ENCODE data around the gene GNAQ. TPM values are rescaled to one million over a fixed set of nuclear protein-coding genes. Genes with fewer than 3 reads are reported as not detected.

GNAQ gene
- total and polyA plus RNA-seq, 12 donors: 5.4 to 19.8 (median 13.2) TPM

DNA sequence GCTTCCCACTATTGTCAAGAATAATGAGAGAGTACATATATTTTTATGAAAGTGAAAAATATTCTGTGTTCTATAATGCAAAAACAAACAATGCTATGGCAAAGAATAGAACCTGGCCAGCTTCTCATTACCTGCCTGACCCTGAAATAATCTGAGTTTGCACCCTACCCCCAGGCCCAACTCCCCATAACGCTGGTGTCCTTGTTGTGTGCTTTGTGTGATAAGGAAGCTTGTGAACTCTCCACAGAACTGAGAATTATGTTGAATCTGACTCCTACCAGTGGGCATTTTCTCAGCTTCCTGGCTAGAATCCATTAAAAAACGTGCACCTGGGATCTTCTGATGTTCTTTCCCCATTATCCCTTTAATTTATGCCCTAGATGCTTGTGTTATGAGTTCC, 205.5 kb downstream of the GNAQ start:
- no peaks in the 10 kb centered on the region for H3K27me3 ChIP-seq
- no peak overlapping the region for H3K4me3 ChIP-seq
- no peak overlapping the region for H3K27ac ChIP-seq
- H3K4me1 ChIP-seq: peaks cover 2 to 56% (median 16%) of the 10 kb centered on the region in 9 donors
- intact Hi-C loops (cut with DNase I): no loop called here
- no peak for TF ChIP-seq CTCF (IDR thresholded peaks at IDR 0.05)
- 83 to 89% methylated on average over 2 of the region's 2 CpGs for WGBS, 2 donors
- ATAC-seq (no peak), DNase-seq (no peak)
- H3K36me3 ChIP-seq: no peaks in the 10 kb centered on the region
- no peaks in the 10 kb centered on the region for H3K9me3 ChIP-seq

GRCh38 chr9:77825361-77825760, 206.2 kb downstream of the GNAQ start:
- intact Hi-C loops (cut with DNase I): no loop called here
- no peak for DNase-seq
- no peak for TF ChIP-seq CTCF (IDR thresholded peaks at IDR 0.05)
- 95 to 98% methylated on average over 4 of the region's 4 CpGs for WGBS, 2 donors
- no peaks in the 10 kb centered on the region for H3K9me3 ChIP-seq
- no peak overlapping the region for H3K4me3 ChIP-seq
- no peak overlapping the region for H3K27ac ChIP-seq
- no peaks in the 10 kb centered on the region for H3K27me3 ChIP-seq
- no peak for ATAC-seq
- H3K36me3 ChIP-seq: no peaks in the 10 kb centered on the region
- peaks cover 2 to 54% (median 17%) of the 10 kb centered on the region in 9 donors for H3K4me1 ChIP-seq

DNA sequence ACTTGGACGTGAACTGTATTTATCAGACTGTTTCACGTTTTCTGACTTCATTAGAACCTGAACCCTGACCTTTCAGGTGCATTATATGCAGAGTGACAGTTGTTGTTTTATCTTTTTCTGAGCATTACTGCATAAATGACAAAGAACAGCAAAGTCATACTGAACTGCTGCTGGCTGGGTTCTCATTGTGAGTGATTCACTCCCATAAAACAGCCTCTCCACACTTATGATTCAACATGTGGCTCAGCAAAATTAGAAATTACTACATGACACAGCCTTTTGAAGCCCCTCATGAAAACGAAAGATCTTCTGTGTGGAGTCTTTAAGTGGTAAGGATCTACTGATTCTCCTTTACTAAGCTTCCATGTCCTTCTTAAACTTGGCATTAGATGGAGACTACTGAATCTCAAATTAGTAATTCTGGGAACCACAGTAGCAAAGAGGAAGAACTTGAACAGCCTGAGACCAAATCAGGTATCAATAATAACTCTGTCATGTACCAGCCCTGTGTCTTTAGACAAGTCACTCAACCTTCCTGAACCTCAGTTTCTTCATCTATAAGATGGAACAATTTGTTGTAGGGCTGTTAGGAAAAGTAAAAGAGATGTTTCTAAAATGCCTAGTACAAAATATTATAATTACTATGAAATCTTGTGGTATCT, 211.2 kb downstream of the GNAQ start:
- DNase-seq (no peak), ATAC-seq (peak in 1 of 8 donors; percentile 42)
- intact Hi-C loops (cut with DNase I): loop anchor here in 1 of 10 donors (2.0 kb wide), 1 partner anchor 24 kb away; no protein-coding TSS in a partner anchor
- TF ChIP-seq CTCF (IDR thresholded peaks at IDR 0.05): no peak
- Histone ChIP-seq H3K27ac (peak overlapping the region in 4 of 10 donors; percentile 3 to 55 (median 9)), H3K27me3 (no peaks in the 10 kb centered on the region), H3K36me3 (peaks cover 0 to 3% (median 0%) of the 10 kb centered on the region in 9 donors), H3K4me1 (peaks cover 0 to 44% (median 20%) of the 10 kb centered on the region in 9 donors), H3K4me3 (no peak overlapping the region), H3K9me3 (no peaks in the 10 kb centered on the region)
- WGBS, 2 donors: 72 to 81% methylated on average over 3 of the region's 3 CpGs

DNA sequence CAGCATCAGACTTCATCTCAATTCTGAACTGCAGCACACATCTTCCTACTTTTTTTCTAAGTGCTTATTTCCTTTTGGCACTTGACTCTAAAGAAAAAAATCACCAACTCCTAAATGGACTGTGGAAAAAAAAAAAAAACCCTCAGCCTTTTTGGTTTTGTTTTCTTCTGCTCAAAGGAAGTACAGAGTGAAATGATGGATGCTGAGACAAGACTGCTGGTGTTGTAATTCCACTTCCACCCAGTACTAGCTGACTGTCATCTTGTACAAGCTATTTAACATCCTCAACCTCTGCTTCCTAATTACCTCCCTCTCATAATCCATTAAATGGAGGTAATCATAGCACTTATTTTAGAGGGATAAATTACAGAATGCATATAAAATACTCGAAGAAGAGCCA, 212.0 kb downstream of the GNAQ start:
- Histone ChIP-seq H3K27ac (peak overlapping the region in 4 of 10 donors; percentile 5 to 55 (median 9)), H3K36me3 (peaks cover 0 to 10% (median 0%) of the 10 kb centered on the region in 9 donors), H3K4me3 (no peak overlapping the region), H3K9me3 (no peaks in the 10 kb centered on the region), H3K4me1 (peaks cover 0 to 44% (median 20%) of the 10 kb centered on the region in 9 donors), H3K27me3 (no peaks in the 10 kb centered on the region)
- DNase-seq (no peak), ATAC-seq (peak in 6 of 8 donors; percentile 59 to 84 (median 72))
- 68 to 78% methylated on average over 1 of the region's 1 CpG for WGBS, 2 donors
- intact Hi-C loops (cut with DNase I): loop anchor here in 1 of 10 donors (2.0 kb wide), 1 partner anchor 25 kb away; no protein-coding TSS in a partner anchor
- no peak for TF ChIP-seq CTCF (IDR thresholded peaks at IDR 0.05)
